HG02885 (cell line): ENCODE data around the gene CACNA1F.

Experiments used
- ATAC-seq: cut with Tn5 transposase; IDR thresholded peaks from one replicate; pipeline ENCODE4 v1.9.1; 2021; ENCODE audit warnings: mild to moderate bottlenecking; ENCODE audit not compliant: unreplicated experiment, poor library complexity

Gene CACNA1F

GRCh38 chrX:49160908-49161307 is 72.2 kb downstream of the CACNA1F start:
- no peak for ATAC-seq

- ATAC-seq: no peak
Measured at GRCh38 chrX:49157194-49157593, 75.9 kb downstream of the CACNA1F start.

- peak; percentile 90 for ATAC-seq
Measured at GRCh38 chrX:49155900-49156837, 77.0 kb downstream of the CACNA1F start.

- ATAC-seq: peak; percentile 3
Measured at GRCh38 chrX:49155243-49155899, 77.8 kb downstream of the CACNA1F start.
